Upper lobe of right lung (tissue), 1 donor: Measurements from ENCODE around the gene KIF6. TPM values are rescaled to one million over a fixed set of nuclear protein-coding genes. Genes with fewer than 3 reads are reported as not detected.

Source experiments
- ATAC-seq: fragments of 200-7000 bp; cut with Tn5 transposase; one replicate; pipeline ENCODE4 v1.9.1; 2020; ENCODE audit warnings: mild to moderate bottlenecking, moderate library complexity
- DNase-seq: peaks from one replicate; pipeline ENCODE4 v3.0.0-alpha.2; 2020
- H3K27ac ChIP-seq: fragments of 200-600 bp; one replicate; pipeline ENCODE4 v1.8.0; 2022
- H3K27me3 ChIP-seq: fragments of 200-600 bp; one replicate; pipeline ENCODE4 v1.8.0; 2022; ENCODE audit warnings: mild to moderate bottlenecking
- H3K36me3 ChIP-seq: fragments of 200-600 bp; one replicate; pipeline ENCODE4 v1.8.0; 2022
- H3K4me1 ChIP-seq: fragments of 200-600 bp; one replicate; pipeline ENCODE4 v1.8.0; 2022
- H3K4me3 ChIP-seq: fragments of 200-600 bp; one replicate; pipeline ENCODE4 v1.8.0; 2022; ENCODE audit warnings: mild to moderate bottlenecking
- H3K9me3 ChIP-seq: fragments of 200-600 bp; one replicate; pipeline ENCODE4 v1.8.0; 2022
- intact Hi-C: fragments of 100-400 bp; cut with DNase I; formaldehyde crosslinking; loops from one replicate; pipeline ENCODE4 v1.11.0; 2022
- total RNA-seq: library from RNA; stranded (reverse); fragmentation: NEBNext Ultra II Directional; extraction: Animal tissue kit (Norgen Biotek cat#: 25700); gene quantifications from one replicate; pipeline ENCODE4 v1.2.1, GENCODE V29; 2021
- TF ChIP-seq, protein P1 (sequence below): fragments of 200-600 bp; IDR thresholded peaks from one replicate; pipeline ENCODE4 v1.8.0; 2022; ENCODE audit warnings: antibody characterized with exemption
- donor health status: DM: no; HTN: yes; CAD: no; lungs with severe emphysema.

KIF6 gene
- total RNA-seq, 1 donor from 2014 or later: 0.49 TPM

DNA sequence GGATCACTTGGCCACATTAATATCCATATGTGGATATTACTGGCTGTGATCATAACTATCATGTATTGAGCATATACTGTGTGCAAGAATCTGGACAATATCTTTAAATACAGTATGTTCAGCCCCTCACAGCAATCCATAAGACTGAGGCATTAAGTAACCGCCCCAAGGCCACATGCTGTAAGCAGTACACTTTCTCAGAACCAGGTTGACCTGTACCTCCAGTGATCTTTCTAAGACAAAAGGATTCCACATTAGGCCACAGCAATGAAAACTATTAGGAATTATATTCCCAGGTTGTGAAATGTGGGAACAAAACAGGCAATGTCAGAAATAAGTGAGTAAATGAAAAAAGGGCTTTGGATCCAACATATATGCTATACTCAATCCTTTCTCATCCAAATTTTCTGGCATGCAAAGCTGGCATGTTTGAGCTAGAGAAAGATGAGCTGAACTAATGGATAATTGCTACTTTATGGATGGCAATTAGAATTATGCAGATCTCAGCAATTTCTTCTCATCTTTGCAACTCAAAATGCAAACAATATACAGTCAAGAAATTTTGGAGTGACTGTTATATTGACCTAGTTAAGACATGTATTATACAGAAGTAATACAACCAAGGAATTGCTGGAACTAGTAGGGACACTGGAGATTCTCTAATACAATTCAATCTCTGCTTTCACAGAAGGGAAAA, 86.9 kb downstream of the KIF6 start:
- intact Hi-C loops: no loop called here
- TF ChIP-seq, protein P1, sequence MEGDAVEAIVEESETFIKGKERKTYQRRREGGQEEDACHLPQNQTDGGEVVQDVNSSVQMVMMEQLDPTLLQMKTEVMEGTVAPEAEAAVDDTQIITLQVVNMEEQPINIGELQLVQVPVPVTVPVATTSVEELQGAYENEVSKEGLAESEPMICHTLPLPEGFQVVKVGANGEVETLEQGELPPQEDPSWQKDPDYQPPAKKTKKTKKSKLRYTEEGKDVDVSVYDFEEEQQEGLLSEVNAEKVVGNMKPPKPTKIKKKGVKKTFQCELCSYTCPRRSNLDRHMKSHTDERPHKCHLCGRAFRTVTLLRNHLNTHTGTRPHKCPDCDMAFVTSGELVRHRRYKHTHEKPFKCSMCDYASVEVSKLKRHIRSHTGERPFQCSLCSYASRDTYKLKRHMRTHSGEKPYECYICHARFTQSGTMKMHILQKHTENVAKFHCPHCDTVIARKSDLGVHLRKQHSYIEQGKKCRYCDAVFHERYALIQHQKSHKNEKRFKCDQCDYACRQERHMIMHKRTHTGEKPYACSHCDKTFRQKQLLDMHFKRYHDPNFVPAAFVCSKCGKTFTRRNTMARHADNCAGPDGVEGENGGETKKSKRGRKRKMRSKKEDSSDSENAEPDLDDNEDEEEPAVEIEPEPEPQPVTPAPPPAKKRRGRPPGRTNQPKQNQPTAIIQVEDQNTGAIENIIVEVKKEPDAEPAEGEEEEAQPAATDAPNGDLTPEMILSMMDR: no peak
- ATAC-seq: no peak

DNA sequence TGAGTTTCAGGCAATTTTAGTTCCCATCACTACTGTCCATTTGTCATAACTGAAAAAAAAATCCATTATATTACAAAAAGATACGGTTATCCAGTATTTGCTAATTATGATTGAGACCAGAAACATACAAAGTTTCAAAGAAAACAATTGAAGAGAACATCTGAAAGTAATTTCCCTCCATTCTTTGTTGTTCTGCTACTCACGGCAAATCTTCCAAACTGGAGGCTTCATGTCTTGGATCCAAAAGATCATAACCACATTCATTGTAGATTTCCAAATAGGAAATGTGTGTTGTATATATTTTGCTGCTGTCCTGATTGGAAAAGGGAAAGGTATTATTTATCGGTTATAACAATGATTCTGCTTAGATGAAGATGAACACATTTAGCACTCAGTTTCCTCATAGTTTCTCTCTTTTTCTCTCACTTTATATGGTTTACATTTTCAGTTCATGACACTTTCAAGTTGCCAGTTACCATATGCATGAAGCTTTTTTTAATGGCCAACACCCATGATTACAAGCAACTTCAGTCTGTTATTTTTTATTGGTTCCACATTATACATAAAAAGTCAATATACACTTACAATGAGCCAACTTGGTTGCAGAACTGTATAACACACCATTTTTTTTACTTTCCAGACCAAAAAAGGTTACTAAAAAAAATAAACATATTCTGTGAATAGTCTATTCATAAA, 90.4 kb downstream of the KIF6 start:
- no peak for DNase-seq
- Histone ChIP-seq H3K4me1 (no peaks in the 10 kb centered on the region), H3K4me3 (no peak overlapping the region), H3K36me3 (no peaks in the 10 kb centered on the region), H3K27ac (no peak overlapping the region), H3K9me3 (no peaks in the 10 kb centered on the region), H3K27me3 (no peaks in the 10 kb centered on the region)
- intact Hi-C loops: no loop called here
- ATAC-seq: no peak
- TF ChIP-seq, protein P1: no peak

More for the DNA sequence above, 86.9 kb downstream of the KIF6 start:
- H3K27ac ChIP-seq: no peak overlapping the region
- DNase-seq: no peak
- H3K9me3 ChIP-seq: no peaks in the 10 kb centered on the region
- H3K4me3 ChIP-seq: no peak overlapping the region
- H3K36me3 ChIP-seq: no peaks in the 10 kb centered on the region
- no peaks in the 10 kb centered on the region for H3K4me1 ChIP-seq
- no peaks in the 10 kb centered on the region for H3K27me3 ChIP-seq

DNA sequence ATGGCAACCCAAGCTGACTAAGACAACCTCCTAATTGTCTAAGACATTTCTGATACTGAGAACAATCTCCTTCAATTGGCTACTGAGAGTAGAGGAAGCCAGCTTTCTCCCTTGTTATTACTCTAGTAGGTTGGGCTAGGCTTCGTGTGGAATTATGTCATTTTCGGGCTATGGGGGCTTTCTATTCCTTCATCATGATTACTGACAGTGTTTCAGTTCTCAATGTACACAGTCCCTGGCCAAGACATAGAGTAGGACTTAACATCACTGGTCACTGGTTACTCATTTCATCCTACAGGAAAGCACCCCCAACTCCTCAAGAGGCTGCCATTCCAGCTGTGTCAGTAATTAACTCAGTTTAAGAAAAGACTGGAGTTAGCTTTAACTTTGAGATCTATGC, 100.0 kb downstream of the KIF6 start:
- ATAC-seq: no peak
- no peak overlapping the region for H3K27ac ChIP-seq
- H3K9me3 ChIP-seq: no peaks in the 10 kb centered on the region
- TF ChIP-seq, protein P1: no peak
- no peak overlapping the region for H3K4me3 ChIP-seq
- no peaks in the 10 kb centered on the region for H3K27me3 ChIP-seq
- no peaks in the 10 kb centered on the region for H3K36me3 ChIP-seq
- DNase-seq: no peak
- no peaks in the 10 kb centered on the region for H3K4me1 ChIP-seq
- intact Hi-C loops: no loop called here

DNA sequence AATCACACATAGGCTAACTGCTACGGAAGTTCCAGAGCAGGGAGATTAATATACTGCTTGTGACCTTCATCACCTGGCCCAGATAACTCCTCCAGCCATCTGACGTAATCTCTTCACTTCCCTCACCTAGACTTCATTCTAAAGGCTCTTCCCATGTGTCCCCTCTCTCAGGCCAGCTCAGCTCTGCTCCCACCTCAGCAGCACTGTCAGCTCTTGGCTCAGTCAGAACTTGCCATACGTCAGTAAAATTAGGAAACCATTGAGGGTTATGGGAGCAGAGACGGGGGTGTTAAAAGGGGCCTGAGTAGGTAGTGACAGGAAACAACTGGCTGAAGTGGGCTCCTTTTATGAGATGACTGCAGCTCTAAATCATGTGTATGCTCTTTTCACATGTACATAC, 101.5 kb downstream of the KIF6 start:
- DNase-seq (no peak), ATAC-seq (no peak)
- no peak overlapping the region for H3K27ac ChIP-seq
- intact Hi-C loops: no loop called here
- no peaks in the 10 kb centered on the region for H3K4me1 ChIP-seq
- H3K36me3 ChIP-seq: no peaks in the 10 kb centered on the region
- H3K9me3 ChIP-seq: no peaks in the 10 kb centered on the region
- no peaks in the 10 kb centered on the region for H3K27me3 ChIP-seq
- H3K4me3 ChIP-seq: no peak overlapping the region
- TF ChIP-seq, protein P1: no peak

DNA sequence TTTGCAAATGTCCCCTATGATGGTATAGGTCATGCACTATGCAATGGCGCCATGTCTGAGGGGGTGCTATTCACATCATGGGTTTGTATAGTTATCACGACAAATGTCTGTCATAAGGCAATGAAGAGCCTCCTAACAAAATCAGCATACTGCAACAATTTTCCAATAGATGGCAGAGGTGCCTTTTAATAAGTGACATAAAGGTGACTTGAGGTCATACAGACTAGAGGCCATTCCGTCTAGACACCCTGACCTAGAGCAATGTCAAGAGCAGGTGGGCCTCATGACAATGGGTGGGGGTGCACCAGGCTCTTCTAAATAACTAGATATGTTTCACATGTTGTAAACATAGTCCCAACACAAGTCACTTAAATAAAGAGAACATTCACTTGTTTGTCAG, 107.7 kb downstream of the KIF6 start:
- TF ChIP-seq, protein P1: no peak
- H3K27ac ChIP-seq: no peak overlapping the region
- H3K4me1 ChIP-seq: no peaks in the 10 kb centered on the region
- H3K4me3 ChIP-seq: no peak overlapping the region
- DNase-seq (no peak), ATAC-seq (no peak)
- H3K36me3 ChIP-seq: no peaks in the 10 kb centered on the region
- intact Hi-C loops: no loop called here
- no peaks in the 10 kb centered on the region for H3K9me3 ChIP-seq
- H3K27me3 ChIP-seq: no peaks in the 10 kb centered on the region
